NCI-H1092 (cell line): Measurements from ENCODE around the gene FZD7.

Experiments used
- DNase-seq: peaks from one replicate; lab custom pipeline; 2025; lab: John Stamatoyannopoulos, UW

FZD7 gene

DNA sequence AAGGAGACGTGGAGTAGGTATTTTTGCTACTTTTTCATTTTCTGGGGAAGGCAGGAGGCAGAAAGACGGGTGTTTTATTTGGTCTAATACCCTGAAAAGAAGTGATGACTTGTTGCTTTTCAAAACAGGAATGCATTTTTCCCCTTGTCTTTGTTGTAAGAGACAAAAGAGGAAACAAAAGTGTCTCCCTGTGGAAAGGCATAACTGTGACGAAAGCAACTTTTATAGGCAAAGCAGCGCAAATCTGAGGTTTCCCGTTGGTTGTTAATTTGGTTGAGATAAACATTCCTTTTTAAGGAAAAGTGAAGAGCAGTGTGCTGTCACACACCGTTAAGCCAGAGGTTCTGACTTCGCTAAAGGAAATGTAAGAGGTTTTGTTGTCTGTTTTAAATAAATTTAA, 3.4 kb downstream of the FZD7 start:
- DNase-seq, result no peak

DNA sequence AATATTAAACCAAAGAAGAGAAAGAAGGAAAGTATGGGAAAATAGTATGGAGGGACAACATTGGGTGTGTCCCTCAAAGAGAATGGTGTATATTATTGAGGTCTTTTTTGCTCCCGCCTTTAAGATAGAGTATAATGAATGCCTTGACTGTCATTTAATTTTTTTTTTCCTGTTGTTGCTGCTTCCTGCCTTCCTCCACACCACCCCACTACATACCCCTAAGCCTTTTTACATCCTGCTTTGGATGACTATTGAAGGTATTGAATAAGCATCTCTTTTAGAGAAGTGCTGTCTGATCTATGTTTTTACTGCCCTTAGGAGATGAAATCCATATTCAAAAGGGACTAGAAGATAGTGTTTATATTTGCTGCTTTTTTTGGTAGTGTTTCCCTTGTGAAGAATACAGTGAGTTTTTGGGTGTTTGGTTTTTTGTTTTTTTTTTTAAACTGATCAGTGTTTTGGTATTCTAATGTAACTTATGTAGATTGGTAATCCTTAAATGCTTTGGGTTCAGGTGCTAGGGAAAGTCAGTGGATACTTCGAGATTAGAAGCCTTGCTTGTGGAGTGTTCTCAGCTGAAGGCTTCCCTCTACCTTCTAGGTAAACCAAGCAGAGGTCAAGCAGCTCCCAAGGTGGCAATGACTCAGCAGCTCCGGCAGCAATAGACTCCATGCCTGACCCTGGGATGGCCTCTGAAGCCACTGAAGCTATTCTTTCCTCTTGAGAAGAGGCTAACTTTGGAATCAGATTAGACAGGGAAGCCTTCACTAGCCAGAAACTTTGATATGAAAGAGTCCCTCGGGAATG, 5.0 kb downstream of the FZD7 start:
- no peak for DNase-seq

DNA sequence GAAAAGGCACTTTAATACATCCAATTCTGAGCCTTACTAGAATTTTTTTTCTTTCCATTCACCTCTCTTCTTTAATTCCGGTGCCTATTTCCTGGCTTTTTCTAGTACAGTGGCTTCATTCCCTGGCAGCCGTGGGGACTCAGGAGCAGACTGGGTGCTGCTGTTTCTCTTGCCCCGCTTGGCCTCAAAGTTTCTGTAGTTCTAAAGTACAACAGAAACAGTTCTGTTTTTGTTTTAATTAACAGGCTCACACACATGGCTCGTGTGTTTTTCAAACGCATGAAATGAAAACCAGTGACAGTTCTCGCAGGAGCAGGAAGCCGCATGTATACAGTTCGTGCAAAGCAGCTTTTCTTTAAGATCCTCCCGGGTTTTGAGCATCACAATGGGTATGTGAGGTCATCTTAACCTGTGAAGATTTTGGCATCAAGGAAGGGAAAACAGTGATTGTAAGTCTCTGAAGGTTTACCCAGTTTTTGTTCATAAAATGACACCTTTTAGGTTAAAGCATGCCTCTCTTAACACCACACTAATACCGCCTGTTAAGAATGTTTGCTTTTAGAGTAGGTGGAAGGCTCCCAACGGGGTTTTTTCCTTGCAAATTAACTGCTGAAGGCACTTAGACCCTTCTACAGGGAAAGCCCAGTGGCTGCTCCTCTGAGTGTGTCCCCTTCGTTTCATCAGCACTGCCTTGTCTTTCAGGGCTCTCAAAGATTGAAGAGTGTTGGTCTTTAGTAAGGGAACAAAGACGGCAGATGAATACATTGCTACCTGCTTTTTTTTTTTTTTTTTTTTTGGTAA, 5.8 kb downstream of the FZD7 start:
- DNase-seq, result no peak

DNA sequence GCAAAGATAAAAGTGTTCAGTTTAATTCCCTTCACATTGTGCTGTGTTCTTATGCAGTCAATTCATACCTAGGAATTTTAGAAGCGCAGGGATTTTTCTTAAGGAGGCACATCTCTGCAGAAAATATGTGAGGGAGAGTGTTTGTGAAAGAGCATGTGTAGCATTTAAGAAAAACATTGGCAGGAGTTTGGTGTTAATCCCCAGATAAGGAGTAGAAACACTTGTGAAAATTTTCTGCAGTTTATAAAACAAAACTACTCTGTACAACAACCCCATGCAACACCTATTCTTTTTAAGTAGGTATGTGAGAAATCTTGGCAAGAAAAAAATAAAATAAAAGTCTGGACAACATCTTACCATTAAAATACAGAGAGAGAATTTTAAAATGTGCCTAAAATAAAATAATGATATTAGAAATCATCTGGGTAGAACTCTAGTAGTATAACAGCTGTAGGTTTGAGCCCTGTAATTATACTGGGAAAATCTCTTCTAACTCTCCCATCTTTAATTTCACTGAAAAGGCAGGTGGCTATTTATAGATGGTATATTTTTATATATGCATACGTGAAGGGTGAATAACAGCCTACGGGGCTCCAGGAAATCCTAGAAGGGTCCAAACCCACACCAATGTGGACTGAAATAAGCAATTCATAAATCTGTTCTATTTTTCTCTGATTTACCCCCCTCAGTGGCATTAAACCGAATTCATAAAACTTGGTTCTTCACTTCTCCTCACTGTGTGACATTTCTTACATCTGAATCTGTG, 6.6 kb downstream of the FZD7 start:
- DNase-seq, result no peak

DNA sequence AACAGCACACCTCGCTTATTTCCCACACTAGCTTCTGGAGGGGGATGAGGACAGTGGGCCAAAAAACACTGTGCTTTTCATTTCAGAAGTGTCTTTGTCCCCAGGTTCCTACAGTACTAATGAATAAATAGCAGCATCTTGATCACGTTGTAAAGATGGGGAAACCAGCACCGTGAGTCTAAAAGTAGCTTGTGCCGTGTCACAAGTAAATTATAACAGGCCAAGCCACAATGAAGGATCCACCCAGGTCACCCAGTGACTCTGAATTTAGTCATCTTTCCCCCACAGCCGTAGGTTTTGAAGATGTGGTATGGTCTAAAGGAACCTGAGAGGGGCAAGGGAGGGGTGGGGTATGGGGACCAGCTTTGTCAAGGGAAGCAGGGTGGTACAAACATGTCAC, 8.8 kb downstream of the FZD7 start:
- DNase-seq, result no peak

DNA sequence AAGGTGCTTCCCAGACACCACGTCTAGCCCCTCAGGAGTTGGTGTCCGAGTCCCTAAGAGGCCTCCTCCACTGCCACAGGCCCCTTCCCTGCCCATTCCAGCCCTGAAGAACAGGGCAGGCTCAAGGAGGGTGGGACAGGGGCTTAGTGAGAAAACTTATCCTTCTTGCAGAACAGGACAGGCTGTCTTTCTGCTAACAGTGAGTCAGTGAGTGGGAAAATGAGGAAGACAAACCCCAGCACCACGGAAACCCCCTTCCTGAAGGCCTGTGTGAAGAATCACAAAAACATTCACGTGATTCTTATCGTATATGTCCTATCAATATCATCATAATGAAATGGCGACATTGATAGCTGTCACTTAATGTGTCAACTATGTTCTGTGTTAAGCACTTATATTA, 9.8 kb downstream of the FZD7 start:
- no peak for DNase-seq

DNA sequence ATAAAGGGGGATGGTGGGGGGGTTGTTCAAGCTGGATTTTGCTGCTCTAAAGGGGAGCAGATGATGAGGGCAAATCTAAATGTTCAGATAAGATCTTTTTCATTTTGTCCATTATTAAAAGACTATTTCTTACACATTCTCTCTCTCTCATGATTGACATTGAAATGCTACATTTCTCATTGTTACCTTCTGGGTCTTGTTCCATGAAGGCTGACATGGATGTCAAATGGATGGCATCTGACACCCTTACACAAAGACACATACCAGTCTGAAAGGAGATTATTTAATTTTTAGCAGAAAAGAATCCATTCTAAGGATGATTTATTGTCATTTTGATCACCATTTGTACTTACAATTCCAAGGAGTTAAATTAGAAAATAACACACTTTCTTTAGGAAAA, 11.1 kb downstream of the FZD7 start:
- no peak for DNase-seq

DNA sequence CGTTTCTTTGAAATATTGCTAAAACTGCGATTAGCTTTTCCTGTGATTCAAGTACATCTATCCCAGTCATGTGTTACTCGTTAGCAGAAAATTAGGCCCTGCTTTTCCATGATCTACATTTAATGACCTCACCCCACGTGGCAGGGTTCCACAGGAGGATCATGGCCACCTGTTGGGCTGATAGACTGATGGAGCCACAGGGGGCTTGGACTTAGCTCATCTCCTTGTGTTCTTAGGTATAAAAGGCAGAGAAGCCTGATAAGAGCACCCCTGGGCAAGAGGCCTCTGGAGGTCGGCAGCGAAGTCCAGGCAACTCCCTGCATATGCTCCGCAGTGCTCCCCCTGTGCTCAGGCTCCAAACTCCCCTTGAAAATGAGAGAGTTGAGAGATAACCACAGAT, 12.9 kb downstream of the FZD7 start:
- DNase-seq, result no peak

DNA sequence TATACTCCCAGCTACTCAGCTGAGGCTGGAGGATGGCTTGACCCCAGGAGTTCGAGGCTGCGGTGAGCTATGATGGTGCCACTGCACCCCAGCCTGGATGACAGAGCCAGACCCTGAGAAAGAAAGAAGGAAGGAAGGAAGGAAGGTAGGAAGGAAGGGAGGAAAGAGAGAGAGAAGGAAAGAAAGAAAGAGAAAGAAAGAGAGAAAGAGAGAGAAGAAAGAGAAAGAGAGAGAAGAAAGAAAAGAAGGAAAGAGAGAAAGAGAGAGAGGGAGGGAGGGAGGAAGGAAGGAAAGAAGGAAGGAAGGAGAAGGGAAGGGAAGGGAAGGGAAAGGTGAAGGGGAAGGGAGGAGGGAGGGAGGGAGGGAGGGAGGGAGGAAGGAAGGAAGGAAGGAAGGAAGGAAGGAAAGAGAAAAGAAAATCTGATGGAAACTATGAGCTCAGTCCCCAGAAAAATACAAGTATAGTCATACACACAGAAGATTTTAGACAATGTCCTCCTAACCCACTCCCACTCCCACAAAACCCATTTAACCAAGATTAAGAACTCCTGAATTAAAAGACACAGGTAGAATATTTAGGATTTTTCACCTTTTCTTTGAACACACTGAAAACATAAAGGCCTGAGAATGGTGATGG, 15.6 kb downstream of the FZD7 start:
- no peak for DNase-seq

DNA sequence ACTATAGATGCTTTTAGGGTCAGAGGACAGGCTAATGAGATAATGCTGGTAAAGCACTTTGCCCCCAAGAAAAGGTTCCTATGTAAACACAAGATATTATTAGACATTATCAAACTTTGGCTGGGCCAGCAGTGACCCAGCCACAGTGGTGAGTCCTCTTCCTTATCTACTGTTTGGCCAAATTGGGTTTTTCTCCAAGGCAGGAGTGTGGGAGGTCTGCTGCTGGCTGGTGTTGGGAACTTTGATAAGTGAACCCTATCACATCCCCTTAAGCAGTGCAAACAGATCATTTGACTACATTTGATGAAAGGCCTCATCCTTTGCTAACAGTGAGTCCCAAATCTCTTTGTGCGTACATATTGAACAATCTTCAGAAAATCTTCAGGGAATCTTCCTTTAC, 16.2 kb downstream of the FZD7 start:
- no peak for DNase-seq

DNA sequence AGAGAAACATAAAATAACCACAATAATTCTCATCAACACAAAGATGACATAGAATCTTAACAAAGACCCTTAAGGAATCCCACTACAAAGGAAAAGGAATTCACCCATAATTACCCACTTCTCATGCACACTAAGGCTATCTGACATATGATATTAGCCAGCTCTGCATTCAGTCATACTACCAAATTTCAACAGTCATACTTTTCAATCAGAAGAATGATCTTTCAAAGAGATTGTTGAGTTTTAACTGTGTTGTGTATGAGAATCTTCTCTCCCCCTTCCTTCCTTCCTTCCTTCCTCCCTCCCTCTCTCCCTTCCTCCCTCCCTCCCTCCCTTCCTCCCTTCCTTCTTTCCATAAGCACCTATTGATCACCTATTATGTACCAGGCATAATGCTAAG, 17.0 kb downstream of the FZD7 start:
- no peak for DNase-seq

DNA sequence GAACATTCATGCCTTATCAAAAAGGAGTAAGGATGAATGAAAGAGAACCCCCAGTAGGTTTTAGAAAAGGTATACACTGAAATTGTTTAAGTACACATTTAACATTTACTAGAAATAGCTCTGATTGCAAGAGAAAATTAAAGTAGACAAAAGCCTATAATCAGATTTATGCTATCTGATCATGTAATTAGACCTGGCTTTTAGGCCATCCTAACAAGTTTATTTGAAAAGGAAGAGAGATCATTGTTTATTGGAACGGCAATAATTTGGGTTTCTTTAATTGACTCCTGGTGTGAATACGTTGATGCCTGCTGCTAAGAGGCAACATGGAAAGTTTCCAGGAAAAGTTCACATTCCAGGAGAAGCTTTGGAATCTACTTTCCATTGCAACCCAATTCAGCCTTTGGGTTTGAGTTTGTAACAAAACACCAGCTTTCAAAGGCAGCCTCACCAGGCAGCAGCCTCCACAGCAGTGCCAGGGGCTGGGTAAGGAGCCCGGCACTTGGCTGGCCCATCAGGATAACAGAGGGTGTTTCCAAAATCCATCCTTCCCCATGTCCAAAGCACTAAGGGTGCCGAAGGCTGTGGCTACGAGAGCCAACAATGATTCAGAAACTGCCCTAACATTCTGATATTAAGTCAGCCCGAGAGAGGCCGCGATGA, 18.0 kb downstream of the FZD7 start:
- DNase-seq, result no peak

DNA sequence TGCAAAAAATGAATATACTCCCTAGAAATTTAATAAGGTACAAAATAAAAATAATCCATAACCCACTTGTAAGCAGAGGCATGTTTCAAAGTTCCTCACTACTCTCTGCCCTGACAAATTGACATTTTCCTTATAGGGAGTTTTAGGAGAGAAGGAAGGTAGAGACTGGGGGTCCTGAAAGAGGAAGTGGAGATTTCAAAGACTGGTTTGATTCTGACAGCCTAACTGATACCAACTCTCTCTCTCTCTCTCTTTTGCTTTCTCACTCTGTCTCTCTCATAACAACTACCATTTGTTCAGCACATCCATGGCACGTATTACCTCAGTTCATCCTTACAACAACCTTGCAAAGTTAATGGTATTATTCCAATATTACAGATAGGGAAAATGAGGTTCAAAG, 18.6 kb downstream of the FZD7 start:
- no peak for DNase-seq

DNA sequence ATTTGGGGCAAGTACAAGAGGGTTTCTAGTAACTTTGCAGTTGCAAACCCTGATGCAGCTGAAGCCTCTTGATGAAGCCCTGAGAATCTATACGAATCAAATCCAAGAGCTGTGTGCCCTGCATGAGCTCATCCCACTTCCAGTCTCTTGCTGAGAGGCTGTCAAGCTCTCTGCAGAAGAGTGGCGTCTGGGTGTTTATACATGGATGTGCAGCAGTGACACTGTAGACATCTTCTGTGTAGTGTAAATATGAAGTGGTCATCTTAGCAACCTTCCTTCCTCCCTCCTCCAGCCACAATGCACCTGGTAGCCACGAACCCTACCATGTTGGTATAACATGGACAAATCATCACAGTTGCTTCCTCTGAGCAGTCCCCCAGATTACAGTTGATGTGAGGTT, 21.0 kb downstream of the FZD7 start:
- DNase-seq, result no peak

DNA sequence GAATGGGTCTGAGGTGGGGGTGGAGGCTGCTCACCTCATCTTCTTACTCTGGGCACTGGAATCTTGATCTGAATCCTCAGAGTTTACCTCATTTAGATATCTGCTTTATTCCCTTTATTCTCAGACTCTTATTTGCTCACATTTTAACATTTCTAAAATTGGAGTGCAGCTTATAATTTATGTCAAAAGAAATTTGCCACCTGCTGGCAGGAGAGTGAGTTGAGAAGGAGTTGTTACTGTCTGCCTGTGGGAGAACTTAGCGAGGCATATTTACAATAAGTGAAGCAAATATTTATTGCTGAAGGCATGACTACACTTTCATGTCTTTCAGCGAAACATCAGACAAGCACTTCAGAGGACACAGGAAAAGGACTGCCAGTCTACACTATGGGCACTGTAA, 23.0 kb downstream of the FZD7 start:
- DNase-seq, result no peak

DNA sequence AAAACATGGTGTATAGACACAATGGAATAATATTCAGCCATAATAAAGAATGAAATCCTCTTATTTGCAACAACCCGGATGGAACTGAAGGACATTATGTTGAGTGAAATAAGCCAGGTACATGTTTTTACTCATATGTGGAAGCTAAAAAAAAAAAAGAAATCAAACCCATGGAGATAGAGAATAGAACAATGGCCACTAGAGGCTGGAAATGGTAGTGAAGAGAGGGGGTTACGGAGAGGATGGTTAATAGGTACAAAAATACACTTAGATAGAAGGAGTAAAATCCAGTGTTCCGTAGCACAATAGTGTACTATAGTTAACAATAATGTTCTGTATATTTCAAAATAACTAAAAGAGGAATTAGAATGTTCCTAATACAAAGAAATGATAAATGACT, 26.6 kb downstream of the FZD7 start:
- no peak for DNase-seq

DNA sequence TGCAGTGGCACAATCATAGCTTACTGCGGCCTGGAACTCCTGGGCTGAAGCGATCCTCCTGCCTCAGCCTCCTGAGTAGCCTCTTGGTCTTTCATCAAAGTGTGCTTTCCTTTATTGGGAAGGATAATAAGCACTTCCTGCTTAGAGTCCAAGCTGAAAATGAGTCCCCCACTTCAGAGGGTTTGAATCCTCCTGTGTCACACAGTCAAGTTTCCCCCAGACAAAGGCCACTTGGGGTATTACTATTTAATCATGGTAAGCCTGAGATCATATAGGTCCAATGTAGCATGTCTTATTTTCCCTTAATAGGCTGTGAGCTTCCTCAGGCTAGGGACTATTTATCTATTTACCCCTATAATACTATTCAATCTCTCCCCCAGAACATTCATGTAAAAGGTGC, 28.0 kb downstream of the FZD7 start:
- DNase-seq, result no peak

DNA sequence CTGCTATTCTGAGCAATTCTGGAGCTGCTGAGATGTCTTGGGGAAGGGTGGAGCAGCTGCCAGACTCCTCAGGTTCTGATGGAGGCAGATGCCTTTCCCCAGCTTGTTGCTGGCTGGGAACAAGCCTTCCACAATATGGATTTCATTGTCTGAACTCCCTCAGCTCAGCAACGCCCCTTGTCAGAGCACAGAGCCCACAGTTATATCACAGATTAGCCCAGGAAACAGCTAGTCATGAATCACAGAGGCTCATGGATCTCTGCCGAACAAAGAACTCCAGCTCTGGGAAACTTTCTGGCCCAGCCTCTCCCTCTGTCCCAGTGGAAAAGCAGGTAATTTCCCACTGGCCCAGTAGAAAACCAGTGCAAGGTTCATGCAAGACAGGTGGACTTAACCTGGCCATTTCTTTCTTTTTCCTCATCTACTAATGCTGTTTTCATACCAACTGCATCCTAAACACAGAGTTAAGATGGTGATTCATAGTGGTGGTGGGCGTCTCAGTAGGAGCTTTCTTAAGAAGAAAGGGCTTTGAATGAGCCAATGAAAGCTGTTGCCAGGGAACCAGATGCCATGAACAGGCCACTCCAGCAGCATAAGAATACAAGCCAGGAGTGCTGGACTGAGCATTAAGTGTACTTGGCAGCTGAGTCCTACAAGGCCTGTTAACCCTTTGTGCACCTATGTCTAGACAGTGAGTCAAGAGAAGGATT, 30.7 kb downstream of the FZD7 start:
- no peak for DNase-seq

DNA sequence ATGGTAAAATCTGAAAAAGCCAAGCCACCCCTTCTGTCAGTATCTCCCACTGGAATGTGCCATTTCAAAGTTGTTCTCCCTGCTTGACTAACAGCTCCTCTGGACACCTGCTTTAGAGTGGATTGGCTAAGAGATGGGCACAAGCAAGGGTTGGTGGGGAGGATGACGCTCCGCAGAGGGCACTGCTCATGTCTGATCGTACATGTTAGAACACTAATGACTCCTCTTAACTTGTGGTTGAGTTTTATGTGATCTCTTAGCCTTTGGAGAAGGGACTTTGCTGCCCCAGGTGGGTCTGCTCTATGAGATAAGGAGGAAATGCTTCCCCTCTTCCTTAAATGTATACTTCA, 31.2 kb downstream of the FZD7 start:
- no peak for DNase-seq

DNA sequence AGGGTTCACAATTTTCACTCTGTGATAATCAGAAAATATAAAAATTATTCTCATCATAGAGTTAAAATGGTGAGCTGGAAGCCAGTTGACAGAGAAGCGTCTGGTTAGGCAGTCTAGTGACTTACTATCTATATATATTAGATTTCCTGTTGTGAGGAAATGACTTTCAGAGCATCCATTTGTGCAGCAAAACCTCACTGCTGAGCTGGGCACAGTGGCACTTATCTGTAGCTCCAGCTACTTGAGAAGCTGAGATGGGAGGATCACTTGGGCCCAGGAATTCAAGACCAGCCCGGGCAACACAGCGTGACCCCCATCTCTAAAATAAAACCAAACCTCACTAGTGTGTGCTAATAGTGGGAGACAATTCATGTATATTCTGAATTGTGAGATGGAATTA, 32.2 kb downstream of the FZD7 start:
- DNase-seq, result no peak

DNA sequence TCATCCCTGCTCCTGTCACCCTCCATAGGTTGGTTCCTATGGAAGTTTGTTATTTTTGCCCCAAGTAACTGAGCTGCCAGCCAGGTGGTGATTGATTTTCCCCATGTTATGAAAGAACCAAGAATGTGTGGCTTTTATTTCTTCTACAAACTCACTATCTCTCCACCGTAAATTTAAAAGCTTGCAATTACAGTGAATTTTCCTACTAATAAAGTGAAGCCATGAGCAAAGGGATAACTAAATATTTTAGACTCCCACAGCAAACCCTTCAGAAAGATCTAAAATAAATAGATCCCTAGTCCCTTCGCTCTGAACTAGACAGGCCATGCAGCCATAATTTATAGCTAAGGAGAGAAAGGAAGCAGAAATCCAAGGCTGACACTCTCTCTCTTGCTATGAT, 33.2 kb downstream of the FZD7 start:
- no peak for DNase-seq
